Lower leg skin (tissue), 3 donors: ENCODE data around the gene LIPC.

Experiments
- POLR2A ChIP-seq, 2 donors: fragments of 450-650 bp; IDR thresholded peaks; one replicate each; pipeline ENCODE4 v1.6.1; 2016 to 2017; ENCODE audit warnings: antibody characterized with exemption in 2 of 2, mild to moderate bottlenecking in 1 of 2, moderate library complexity in 1 of 2
- TF ChIP-seq, protein P1 (sequence below), 3 donors: fragments of 450-650 bp; IDR thresholded peaks; one replicate each; pipeline ENCODE4 v1.5.1; 2016; ENCODE audit warnings: antibody characterized with exemption in 3 of 3, mild to moderate bottlenecking in 3 of 3, moderate library complexity in 2 of 3

- TF ChIP-seq, protein P1, sequence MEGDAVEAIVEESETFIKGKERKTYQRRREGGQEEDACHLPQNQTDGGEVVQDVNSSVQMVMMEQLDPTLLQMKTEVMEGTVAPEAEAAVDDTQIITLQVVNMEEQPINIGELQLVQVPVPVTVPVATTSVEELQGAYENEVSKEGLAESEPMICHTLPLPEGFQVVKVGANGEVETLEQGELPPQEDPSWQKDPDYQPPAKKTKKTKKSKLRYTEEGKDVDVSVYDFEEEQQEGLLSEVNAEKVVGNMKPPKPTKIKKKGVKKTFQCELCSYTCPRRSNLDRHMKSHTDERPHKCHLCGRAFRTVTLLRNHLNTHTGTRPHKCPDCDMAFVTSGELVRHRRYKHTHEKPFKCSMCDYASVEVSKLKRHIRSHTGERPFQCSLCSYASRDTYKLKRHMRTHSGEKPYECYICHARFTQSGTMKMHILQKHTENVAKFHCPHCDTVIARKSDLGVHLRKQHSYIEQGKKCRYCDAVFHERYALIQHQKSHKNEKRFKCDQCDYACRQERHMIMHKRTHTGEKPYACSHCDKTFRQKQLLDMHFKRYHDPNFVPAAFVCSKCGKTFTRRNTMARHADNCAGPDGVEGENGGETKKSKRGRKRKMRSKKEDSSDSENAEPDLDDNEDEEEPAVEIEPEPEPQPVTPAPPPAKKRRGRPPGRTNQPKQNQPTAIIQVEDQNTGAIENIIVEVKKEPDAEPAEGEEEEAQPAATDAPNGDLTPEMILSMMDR (IDR thresholded peaks at IDR 0.05), result no peak
- no peak for TF ChIP-seq POLR2A (IDR thresholded peaks at IDR 0.05)
Observed at GRCh38 chr15:58474741-58475323, 43.0 kb downstream of the LIPC start.
